Fibroblast of lung (primary cell): Measurements from ENCODE around the gene IRF2. TPM values are rescaled to one million over a fixed set of nuclear protein-coding genes. Genes with fewer than 3 reads are reported as not detected.

ENCODE experiments used
- DNase-seq, 2 donors: peaks; one replicate each; pipeline versions ENCODE4 v3.0.0 to v3.0.0-alpha.2; 2010; ENCODE audit warnings: low read depth in 2 of 2
- H2AFZ ChIP-seq: 2 replicates; pipeline ENCODE4 v1.5.1; 2012; ENCODE audit warnings: low read length, control low read depth, inconsistent platforms
- H3K27ac ChIP-seq: 2 replicates; pipeline ENCODE4 v1.5.1; 2011; ENCODE audit warnings: low read length, control low read depth; ENCODE audit not compliant: insufficient read depth
- H3K27me3 ChIP-seq: 2 replicates; pipeline ENCODE4 v1.5.1; 2011; ENCODE audit warnings: mild to moderate bottlenecking, low read length; ENCODE audit not compliant: control insufficient read depth, insufficient read depth
- H3K36me3 ChIP-seq: 2 replicates; pipeline ENCODE4 v1.5.1; 2011; ENCODE audit warnings: low read length; ENCODE audit not compliant: control insufficient read depth, insufficient read depth
- H3K4me1 ChIP-seq: 2 replicates; pipeline ENCODE4 v1.5.1; 2011; ENCODE audit warnings: low read length; ENCODE audit not compliant: control insufficient read depth, insufficient read depth; ENCODE audit errors: extremely low read depth
- H3K4me2 ChIP-seq: 2 replicates; pipeline ENCODE4 v1.5.1; 2011; ENCODE audit warnings: low read length, control low read depth; ENCODE audit not compliant: insufficient read depth; ENCODE audit errors: extremely low read depth
- H3K4me3 ChIP-seq, 4 experiments: fragments of 200-600 bp in 1 of 4; sonication (generic) in 1 of 4; replicated peaks in 1 of 4; 2 replicates each; pipeline ENCODE4 v1.5.1; 2011 to 2016; ENCODE audit warnings: low read length in 4 of 4, low read depth in 3 of 4, mild to moderate bottlenecking in 3 of 4, control low read depth in 2 of 4, inconsistent platforms in 1 of 4, mixed read lengths in 1 of 4; ENCODE audit not compliant: insufficient read depth in 1 of 4; ENCODE audit errors: control extremely low read depth in 1 of 4
- H3K79me2 ChIP-seq: 2 replicates; pipeline ENCODE4 v1.5.1; 2012; ENCODE audit warnings: mild to moderate bottlenecking, low read length, inconsistent platforms; ENCODE audit not compliant: control insufficient read depth, insufficient read depth
- H3K9ac ChIP-seq: 2 replicates; pipeline ENCODE4 v1.5.1; 2011; ENCODE audit warnings: mild to moderate bottlenecking, low read length, control low read depth; ENCODE audit not compliant: insufficient read depth
- H3K9me3 ChIP-seq: 2 replicates; pipeline ENCODE4 v1.5.1; 2012; ENCODE audit warnings: low read depth, low read length; ENCODE audit not compliant: control insufficient read depth, insufficient read depth
- H4K20me1 ChIP-seq: 2 replicates; pipeline ENCODE4 v1.5.1; 2011; ENCODE audit warnings: low read length; ENCODE audit not compliant: control insufficient read depth, insufficient read depth; ENCODE audit errors: extremely low read depth
- CTCF ChIP-seq, 2 donors: IDR thresholded peaks in 1 of 2; conservative IDR thresholded peaks in 1 of 2; 1 replicate in 1 of 2; 2 replicates in 1 of 2; pipeline ENCODE4 v1.5.1; 2011 to 2012; ENCODE audit warnings: low read length in 2 of 2, control low read depth in 1 of 2, inconsistent platforms in 1 of 2, low read depth in 1 of 2, mild to moderate bottlenecking in 1 of 2
- EZH2 ChIP-seq: IDR thresholded peaks from 2 replicates; pipeline ENCODE4 v1.5.1; 2012; ENCODE audit warnings: low read length, control low read depth, mild to moderate bottlenecking; ENCODE audit errors: missing control alignments
- polyA plus RNA-seq, 2 donors: library from polyadenylated mRNA; depleted of rRNA in 1 of 2; stranded (reverse) in 1 of 2; unstranded in 1 of 2; fragments of >200 nt; gene quantifications; 2 replicates each; pipeline ENCODE4 v1.2.1, GENCODE V29; 2011 to 2012; ENCODE audit warnings: missing spikeins in 1 of 2
- total RNA-seq: library from RNA; depleted of rRNA; stranded (reverse); fragments of >200 nt; gene quantifications from 2 replicates; pipeline ENCODE4 v1.2.1, GENCODE V29; 2014

Gene IRF2
- total and polyA plus RNA-seq, 2 donors (not counting 1 experiment from before 2014, with no cell fraction given): 30.9 to 42.3 TPM

- no peaks in the 10 kb centered on the region for H3K79me2 ChIP-seq
- no peak overlapping the region for H3K4me3 ChIP-seq
- H3K9me3 ChIP-seq: no peaks in the 10 kb centered on the region
- no peak overlapping the region for H3K27ac ChIP-seq
- no peak for DNase-seq
- H3K4me2 ChIP-seq: no peak overlapping the region
- peaks cover 3% of the 10 kb centered on the region for H3K4me1 ChIP-seq
- H3K27me3 ChIP-seq: no peaks in the 10 kb centered on the region
- peaks cover 5% of the 10 kb centered on the region for H3K36me3 ChIP-seq
- H4K20me1 ChIP-seq: no peaks in the 10 kb centered on the region
- H2AFZ ChIP-seq: no peak overlapping the region
- no peak overlapping the region for H3K9ac ChIP-seq
- TF ChIP-seq CTCF (conservative IDR thresholded peaks at IDR 0.05 in 1 of 2, IDR thresholded peaks at IDR 0.05 in 1 of 2; ENCODE audit: low read depth in 1 of 2, low read length in 2 of 2): no peak
- TF ChIP-seq EZH2: no peak
These were observed 78.9 kb downstream of the IRF2 start for GRCh38 chr4:184395451-184395917.

GRCh38 chr4:184392748-184393559 lies 81.4 kb downstream of the IRF2 start:
- Histone ChIP-seq H3K36me3 (peaks cover 9% of the 10 kb centered on the region), H3K9ac (no peak overlapping the region), H3K4me1 (no peaks in the 10 kb centered on the region), H3K27me3 (no peaks in the 10 kb centered on the region), H4K20me1 (no peaks in the 10 kb centered on the region), H3K27ac (no peak overlapping the region), H3K4me3 (no peak overlapping the region), H3K79me2 (no peaks in the 10 kb centered on the region), H3K4me2 (no peak overlapping the region), H3K9me3 (no peaks in the 10 kb centered on the region), H2AFZ (no peak overlapping the region)
- TF ChIP-seq CTCF (conservative IDR thresholded peaks at IDR 0.05 in 1 of 2, IDR thresholded peaks at IDR 0.05 in 1 of 2; ENCODE audit: low read depth in 1 of 2, low read length in 2 of 2): no peak
- no peak for TF ChIP-seq EZH2
- DNase-seq: no peak

- Histone ChIP-seq H3K4me3 (no peak overlapping the region), H3K9me3 (no peaks in the 10 kb centered on the region), H3K4me2 (no peak overlapping the region), H3K79me2 (no peaks in the 10 kb centered on the region), H4K20me1 (no peaks in the 10 kb centered on the region), H3K27ac (no peak overlapping the region), H3K36me3 (peaks cover 11% of the 10 kb centered on the region), H3K9ac (no peak overlapping the region), H3K4me1 (no peaks in the 10 kb centered on the region), H2AFZ (no peak overlapping the region), H3K27me3 (no peaks in the 10 kb centered on the region)
- TF ChIP-seq CTCF (conservative IDR thresholded peaks at IDR 0.05 in 1 of 2, IDR thresholded peaks at IDR 0.05 in 1 of 2; ENCODE audit: low read depth in 1 of 2, low read length in 2 of 2) (no peak), EZH2 (no peak)
- DNase-seq: no peak
These were observed 82.0 kb downstream of the IRF2 start for GRCh38 chr4:184392316-184392715.
